GM19455 (cell line): ENCODE measurements around the gene C1orf115.
"Not testable (repeated sequence)": the region's sequence is repeated elsewhere in the genome, so short reads cannot be mapped to it uniquely, and the experiment has no call there.

Experiments used
- ATAC-seq: cut with Tn5 transposase; IDR thresholded peaks from one replicate; pipeline ENCODE4 v1.9.1; 2021; ENCODE audit not compliant: unreplicated experiment

Gene C1orf115

DNA sequence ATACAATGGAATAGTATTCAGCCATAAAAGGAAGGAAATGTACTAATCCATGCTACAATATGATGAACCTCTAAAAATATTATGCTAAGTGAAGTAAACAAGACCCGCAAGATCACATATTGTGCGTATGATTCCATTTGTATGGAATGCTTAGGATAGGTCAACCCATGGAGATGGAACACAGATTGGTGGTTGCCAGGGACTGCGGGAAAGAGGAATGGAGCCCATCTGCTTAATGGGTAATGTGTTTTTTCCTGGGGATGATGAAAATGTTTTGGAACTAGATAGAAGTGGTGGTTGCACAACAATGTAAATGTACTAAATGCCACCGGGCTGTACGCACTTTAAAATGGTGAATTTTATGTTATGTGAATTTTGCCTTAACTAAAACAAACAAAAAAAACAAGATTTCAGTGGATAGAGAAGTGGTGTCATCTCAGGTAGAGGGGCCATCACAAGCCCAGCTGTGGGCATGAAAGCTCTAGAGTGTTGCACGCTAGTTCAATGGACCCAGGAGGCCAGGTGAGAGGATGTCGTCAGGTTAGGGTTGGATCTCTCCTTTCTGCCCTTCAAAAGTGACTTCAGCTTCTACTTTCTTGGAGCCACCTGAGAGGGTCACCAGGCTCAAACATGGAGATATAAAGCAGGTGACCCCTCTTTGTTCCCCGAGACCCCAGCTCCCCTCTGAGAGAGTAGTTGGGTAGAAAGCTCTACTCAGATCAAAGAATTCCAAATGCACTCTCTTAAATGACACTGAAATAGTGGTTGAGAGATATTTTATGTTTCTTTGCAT lies 2.5 kb downstream of the C1orf115 start:
- ATAC-seq: no peak

DNA sequence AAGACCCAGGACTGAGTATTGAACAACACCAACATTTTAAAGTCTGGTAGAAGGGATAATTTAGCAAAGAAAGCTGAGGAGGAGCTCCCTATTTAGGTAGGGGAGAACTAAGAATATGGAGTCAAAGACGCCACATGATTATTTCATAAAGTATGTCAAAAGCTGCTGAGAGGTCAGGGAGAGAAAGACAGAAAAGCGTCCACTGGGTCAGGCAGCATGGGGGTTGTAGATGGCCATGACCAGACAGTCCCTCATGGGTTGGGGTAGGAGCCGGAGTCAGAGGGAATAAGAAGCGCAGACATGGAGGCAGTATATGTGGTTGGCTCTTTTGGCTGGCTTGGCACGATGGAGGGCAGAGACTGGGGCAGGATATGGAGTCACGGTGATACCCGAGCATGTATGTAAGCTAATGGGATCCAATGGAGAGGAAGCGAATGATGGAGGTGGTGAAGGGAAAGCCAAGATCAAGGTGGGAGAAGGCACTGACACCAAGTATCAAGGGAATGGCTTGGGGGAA lies 4.8 kb downstream of the C1orf115 start:
- no peak for ATAC-seq

DNA sequence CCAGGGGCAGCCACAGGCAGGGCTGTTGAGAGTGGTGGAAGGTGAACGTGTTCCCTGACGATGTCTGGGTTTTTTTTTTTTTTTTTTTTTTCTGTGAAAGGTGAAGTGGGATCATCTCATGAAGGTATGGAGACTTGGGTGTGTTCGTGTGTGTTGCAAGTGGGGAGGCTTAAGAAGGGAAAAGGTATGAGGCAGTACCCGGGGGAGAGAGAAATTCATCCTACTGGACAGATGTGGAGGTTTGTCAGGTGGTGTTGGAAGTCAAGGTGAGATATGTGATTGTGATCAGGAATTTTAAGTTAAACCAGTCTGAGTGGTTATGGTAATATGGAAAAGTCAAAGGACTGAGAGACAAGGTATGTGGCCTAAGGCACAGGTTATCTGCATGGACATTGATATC lies 5.3 kb downstream of the C1orf115 start:
- no peak for ATAC-seq

DNA sequence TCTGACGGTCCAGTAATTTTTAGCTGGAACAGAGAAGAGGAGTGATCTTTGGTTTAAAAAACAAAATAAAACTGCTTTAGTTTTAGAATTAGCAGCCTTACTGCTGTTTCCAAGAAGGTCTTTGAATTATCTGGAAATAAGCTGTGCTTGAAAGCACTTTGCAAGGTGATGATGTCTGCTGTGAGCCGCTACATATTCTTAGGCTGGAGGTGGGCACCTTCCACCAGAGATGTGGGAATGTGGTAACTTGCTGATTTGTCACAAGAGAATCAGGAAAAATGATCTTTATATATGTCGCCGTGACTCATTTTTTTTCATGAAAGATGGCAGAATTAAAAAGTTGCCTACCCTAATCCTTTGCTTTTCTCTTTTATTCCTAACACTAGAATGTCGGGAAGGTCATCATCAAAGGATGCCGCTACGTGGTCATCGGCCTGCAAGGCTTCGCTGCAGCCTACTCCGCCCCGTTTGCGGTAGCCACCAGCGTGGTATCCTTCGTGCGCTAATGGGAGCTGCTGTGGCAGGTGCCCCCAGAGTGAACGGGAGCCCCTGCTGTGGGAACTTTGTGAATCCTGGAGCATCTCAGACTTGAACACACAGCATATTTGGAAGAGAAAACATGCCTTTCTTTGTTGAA lies 6.2 kb downstream of the C1orf115 start:
- ATAC-seq: no peak

DNA sequence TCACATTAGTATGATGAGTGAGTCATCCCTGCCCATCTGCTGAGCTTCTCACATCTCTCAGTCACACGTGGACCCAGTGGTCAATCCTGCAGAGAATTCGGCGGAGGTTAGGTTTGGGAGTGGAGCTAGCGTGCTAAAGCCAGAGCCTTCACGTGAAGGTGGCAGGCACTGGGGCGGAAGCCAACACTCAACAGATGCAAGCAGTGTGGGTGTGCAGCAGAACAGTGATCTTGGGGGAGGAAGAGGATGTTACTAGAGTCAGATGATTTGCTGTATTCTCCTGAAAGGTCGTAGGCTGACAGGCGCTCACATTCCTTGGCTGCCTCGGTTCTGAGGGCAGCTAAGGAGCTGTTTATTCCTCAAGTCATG lies 6.7 kb downstream of the C1orf115 start:
- no peak for ATAC-seq

DNA sequence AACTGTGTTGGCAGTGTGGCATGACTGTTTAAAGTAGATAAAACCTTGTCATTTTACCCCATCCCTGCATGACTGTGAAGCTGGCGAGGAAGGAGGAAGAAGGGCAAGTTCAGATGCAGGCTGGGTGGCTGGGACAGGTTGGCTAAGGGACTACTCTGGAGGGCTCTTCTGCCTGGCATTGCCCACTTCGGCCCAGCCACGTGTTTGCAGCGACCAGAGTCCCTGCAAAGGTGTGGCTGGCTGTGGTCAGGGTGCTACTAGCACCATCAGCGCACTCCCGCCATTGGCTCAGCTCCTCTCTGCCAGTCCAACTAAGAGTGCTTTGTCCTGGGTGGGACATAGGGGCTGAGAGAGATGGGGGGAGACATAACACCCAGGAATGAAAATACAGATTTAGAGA lies 7.2 kb downstream of the C1orf115 start:
- no peak for ATAC-seq

DNA sequence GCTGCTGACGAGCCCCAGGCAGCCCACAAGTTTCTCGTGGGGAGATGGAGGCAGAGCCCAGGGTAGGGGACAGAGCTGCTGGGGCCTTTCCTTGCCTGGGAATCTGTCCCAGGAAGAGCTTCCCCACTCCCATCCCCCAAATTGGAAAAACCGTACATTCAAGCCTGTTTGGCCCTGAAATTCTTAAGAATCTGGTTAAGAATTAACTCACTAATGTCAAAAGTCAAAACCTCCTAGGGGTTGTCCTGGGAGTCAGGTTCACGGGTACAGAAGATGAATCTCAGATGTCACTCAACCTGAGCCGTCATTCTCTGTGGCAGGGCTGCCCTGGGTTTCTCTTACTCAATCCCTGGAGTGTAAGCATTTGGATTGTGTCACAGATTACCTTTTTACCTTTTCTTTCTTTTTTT lies 8.4 kb downstream of the C1orf115 start:
- no peak for ATAC-seq

DNA sequence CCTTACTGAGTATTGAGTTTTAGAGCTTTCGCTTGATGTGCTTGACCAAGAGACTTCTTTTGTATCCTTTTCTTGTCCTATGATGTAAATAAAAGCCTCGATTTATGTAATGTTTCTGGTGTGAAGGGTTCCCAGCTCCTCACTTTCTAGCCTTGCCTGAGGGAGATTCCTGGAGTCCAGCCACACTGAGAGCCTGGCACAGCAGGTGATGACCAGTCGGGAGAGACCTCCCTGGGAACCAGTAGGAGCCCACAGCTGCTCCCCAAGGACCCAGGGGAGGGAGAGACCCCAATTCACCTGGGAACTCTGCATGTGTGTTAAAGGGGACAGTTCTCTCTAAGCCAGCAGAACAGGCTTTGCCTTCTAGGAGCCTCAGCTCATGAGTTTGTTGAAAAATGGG lies 8.9 kb downstream of the C1orf115 start:
- no peak for ATAC-seq

DNA sequence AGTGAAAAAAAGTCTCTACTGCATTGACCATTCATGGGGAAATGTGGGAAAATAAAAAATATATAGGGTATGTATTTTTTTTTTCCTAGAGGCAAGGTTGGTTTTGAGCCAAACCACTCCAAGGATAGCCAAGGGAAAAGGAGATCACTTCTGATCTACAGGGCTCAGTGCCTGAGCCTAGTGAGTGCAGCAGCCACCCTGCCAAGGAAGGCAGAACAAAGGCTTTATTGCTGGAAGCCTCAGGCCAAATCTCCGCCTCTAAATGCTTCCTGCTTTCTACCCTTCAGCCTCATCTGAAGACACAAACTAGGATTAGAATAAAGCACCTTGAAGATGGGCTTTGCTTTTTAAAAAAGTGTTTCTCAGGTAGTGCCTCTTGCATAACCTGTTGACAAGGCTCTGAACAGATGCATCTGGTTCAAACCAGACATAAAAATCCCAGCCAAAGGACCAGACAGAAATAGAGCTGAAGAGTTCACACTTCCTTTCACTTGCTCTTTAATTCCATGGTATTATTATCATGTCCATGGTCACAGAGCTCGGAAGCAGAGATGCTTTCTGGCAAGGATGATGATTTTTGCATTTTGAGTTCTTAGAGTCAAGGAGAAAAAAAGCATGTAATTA lies 10.5 kb downstream of the C1orf115 start:
- ATAC-seq: no peak

DNA sequence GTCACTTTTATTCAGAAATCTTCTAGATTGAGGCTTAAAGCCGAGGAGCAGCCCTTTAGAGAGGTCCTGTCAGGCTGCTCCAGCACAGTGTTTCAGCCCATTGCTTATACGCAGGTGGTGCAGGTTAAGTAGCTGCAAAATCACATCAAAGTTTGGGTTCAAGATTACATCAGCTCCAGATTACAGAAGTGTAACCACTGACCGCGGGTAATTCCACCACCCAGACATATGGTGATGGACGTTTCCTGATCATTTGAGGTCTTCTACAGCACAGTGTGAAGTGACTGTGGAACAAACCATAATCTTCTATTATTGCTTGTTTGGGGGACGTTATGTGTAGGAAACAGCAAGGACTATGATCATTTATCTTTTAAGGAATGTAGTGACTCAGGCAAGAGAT lies 11.8 kb downstream of the C1orf115 start:
- no peak for ATAC-seq

DNA sequence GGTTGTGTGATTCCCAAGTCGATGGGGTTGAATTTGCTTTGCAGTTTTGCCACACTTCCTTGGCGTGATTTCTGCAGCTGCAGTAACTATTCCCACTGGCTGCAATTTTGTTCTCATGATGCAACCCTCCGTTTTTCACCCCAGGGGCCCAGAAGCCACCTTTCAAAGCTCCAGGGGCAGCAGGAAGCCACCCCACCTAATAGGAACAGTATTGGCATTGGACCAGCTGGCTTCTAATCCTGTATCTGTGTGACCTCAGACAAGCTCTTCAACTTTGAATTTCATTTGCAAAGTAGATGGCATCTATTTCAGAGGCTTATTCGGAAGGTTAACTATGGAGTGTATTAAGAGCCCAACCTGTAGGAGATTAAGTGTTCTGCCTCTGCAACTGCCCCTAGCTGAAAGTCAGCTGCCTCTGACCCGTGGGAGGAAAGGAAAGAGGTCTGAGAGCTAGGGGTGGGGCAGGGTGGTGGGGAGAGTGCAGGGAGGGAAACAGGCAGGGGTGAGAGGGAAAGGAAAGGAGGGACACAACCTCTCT lies 12.6 kb downstream of the C1orf115 start:
- ATAC-seq: no peak

DNA sequence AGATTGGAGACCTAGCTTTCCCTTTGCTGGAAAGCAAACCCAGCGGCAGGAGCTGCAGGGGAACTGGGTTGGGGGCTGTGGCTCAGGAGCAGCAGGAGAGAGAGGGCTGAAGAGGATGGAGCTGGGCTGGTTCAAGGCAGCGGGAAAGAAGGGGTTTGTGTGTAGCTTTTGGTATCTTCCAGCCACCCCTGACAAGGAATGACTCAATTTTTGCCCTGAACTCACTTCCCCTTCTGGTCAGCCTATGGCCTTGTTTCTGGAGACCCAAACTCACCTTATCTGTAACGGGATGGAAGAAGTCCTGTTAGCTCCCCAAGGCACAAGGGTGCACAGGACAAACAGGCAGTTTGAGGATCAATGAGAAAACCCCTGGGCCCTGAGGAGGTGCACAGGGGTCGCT lies 13.1 kb downstream of the C1orf115 start:
- ATAC-seq: no peak

DNA sequence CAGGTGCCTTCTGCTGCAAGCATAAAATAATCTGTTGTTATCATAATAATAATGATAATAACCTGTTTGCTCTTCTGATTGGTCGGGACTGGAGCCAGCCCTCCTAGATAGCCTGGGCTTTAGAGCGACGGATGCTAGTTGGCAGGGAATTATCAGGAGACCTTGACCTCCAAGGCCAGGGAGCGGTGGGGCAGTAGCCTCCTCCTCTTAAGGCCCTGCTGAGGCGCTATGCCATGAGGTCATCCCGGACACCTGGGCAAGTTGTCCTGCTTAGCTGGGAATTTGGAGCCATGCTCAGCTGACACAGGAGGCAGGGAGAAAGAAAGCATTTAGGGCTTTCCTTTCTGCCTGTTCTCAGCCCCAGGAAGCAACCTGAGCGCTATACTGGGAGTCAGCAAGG lies 15.6 kb downstream of the C1orf115 start:
- no peak for ATAC-seq

DNA sequence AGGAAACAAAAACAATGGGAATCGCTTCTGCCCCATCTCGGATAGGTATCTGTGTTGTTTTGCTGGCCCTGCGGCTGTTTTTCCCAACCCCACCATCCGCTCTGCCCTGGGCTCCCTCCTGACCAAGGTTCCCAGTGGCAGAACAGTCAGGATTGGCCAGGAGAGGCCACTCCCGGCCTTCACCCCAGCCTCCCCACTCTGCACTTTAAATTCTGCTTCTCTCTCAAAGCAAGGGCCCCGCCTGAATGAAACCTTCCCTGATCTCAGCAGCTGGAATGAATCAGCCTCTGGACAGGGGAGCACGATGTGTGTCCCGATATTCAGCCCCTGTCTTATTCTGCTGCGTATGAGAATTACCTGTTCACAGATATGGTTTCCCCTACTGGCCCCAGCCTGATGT lies 16.3 kb downstream of the C1orf115 start:
- no peak for ATAC-seq

DNA sequence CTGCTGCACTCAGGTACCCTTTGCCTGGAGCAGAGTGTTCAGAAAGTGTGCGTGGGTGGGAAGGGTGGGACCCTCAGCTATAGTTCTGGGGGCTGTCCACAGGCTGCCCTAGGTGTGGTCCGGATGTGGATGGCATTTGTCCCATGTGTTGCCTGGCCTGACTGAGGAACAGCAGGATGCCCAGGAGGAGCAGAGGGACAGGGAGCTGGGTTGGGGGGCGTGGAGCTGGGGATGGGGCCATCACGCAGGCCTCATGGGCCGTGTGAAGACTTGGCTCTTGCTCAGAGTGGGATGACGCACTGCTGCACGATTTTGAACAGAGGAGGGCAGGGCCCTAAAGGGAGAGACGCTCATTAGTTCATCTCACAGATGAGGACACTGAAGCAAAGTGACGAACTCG lies 17.0 kb downstream of the C1orf115 start:
- no peak for ATAC-seq

DNA sequence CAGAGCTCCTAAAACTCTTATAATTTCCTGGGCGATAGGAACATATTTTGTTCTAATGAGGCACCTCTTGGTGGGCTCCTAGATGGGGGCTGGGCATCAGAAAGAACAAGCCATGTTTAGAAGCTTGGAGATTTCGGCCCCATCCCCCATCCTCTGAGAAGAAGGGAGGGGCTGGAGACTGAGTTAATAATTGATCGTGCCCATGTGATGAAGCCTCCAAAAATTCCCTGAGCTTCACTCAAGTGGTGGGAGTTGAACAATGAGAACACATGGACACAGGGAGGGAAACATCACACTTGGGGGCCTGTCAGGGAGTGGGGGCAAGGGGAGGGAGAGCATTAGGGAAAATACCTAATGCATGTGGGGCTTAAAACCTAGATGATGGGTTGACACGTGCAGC lies 18.1 kb downstream of the C1orf115 start:
- ATAC-seq: no peak

DNA sequence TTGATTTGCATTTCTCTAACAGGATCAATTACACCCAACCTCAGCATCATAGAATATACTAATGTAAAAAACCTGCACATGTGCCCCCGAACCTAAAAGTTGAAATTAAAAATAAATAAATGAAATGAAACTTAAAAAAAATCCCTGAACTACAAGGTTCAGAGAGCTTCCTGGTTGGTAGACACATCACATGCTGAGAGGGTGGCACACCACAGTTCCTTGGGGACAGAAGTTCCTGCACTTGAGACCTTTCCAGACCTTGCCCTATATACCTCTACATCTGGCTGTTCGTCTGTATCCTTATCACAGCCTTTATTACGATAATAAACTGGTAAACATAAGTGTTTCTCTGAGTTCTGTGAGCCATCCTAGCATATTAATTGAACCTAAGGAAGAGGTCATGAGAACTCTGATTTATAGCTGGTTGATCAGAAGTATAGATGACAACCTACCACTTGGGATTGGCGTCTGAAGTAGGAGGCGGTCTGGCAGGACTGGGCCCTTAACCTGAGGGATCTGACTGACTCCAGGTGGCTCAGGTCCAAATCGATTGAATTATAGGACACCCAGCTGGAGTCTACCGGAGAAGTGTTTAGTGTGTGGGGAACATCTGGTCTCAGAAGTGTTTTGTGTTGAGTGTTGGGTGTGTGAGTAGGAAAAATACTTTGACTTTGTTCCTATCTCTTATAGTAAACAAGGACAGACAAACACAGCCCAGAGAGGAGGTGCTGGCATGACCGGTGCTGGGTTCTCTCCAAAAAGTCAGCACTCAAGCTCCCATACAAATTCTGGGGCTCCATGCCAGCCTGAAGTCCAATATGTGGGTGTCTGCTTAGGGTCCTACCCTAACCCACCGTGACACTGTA lies 19.0 kb downstream of the C1orf115 start:
- ATAC-seq: no peak

DNA sequence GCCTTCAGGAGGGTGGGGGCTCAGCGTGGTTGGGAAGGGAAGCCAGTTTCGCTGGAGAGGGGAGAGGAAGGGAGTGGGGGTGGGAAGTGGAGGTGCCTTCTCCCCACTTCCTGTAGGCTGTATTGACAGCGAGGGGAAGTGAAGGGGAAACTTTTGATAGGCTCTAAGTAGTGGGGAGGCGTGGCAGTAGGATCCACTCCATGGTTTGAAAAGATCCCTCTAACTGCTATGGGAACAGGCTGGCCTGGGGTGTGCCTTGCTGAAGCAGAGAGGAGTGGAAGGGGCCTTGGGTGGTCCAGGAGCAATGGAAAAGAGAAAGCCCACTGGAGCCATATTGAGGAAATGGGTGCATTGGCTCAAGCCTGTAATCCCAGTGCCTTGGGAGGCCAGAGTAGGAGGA lies 20.2 kb downstream of the C1orf115 start:
- no peak for ATAC-seq

DNA sequence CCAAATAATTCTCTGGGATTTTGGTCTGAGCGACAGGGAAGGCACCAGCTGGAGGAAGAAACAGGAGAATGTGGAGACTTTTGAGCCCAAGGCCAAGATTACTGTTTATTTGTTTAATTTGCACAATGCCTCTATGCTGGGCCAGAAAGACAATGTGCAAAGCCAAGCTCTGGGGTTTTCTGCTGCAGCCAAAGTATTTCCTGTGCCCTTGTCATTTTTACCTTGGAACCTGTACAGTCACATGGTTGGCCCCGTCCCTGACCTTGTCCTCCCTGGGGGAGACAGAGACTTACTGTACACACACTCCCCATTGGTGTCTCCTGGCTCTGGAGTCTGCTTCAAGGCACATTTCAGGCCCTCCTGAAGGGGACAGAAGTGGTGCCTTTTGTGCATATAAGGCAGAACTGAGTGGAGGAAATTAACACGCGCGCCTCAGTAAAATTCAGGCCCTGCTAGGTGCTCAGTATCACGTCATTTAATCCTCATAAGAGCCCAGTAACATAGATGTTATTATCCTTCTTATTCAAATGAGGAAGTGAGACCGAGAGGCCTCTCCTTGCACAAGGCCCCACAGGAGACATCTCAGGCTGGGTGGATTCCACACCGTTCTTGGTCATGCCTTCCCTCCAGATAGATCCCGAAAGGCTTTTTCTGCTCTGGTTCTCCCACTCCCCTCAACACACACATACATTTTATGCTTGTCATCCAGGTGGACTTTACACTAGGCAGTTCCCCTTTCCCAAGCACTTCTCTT lies 21.1 kb downstream of the C1orf115 start:
- ATAC-seq: peak; percentile 82

DNA sequence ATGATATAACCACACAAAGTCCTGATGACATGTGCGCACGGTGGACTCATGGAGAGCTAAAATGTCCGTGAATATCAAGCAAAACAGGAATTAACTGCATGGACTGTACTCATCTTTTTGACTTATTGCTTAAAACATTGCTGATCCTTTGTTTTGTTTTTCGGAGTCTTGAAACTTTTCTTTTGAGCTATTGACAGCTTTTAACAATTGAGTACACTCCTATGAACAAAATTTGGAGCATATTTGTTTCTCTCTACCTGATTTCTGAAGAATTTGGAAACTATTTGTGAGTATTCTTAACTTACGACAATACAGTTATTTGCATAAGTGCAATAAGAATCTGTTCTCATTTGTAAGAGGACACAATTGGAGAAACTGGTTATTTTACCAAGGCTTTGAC lies 25.8 kb downstream of the C1orf115 start:
- not testable (repeated sequence) for ATAC-seq
